ENCODE measurements around the gene HMGA1. TPM values are rescaled to one million over a fixed set of nuclear protein-coding genes. Genes with fewer than 3 reads are reported as not detected.

HMGA1 gene, protein sequence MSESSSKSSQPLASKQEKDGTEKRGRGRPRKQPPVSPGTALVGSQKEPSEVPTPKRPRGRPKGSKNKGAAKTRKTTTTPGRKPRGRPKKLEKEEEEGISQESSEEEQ
- 62.1 and 91.4 TPM in 2 replicates for total RNA-seq

DNA sequence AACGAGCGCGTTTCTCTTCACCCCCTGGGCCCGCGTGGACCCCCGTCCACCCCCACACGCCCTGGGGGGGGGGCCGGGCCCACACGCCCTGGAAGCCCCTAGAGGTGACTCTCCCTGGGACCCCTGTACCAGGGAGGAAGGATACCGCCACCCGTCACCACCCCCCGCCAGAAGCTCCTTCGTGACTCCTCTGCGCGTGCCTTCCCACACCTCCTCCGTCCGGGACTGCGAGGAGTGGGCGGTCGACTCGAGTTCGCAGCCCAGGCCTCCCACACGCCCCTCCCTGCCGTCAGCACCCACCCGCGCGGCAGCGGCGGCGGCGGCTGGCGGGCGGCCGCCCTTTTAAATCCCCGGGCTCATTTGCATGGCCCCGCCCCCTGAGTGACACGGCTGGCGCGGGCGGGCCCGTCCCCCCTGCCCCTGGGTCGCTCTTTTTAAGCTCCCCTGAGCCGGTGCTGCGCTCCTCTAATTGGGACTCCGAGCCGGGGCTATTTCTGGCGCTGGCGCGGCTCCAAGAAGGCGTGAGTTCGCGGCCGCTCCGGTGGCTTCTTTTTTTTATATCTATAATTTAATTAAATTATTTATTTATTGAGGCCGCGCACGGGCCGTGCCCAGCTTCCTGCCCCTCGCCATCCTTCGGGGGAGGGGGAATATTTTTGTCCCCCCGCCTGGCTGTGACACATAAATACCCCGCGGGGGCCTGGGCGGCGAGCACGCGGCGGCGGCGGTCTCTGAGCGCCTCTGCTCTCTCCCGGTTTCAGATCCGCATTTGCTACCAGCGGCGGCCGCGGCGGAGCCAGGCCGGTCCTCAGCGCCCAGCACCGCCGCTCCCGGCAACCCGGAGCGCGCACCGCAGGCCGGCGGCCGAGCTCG lies at the start of gene HMGA1:
Gene HMGA1 (plus strand): TSS at position 431 of the 873 bp plus-strand sequence. CDS start 3,908 bp downstream, outside the sequence.
- FAIRE-seq (no peak), DNase-seq (ENCODE audit: low read depth) (peak; percentile 63)
- H3K4me3 ChIP-seq (ENCODE audit: low read depth, low read length): peak within 1 kb of the TSS; percentile 85
- TF ChIP-seq, protein P1, sequence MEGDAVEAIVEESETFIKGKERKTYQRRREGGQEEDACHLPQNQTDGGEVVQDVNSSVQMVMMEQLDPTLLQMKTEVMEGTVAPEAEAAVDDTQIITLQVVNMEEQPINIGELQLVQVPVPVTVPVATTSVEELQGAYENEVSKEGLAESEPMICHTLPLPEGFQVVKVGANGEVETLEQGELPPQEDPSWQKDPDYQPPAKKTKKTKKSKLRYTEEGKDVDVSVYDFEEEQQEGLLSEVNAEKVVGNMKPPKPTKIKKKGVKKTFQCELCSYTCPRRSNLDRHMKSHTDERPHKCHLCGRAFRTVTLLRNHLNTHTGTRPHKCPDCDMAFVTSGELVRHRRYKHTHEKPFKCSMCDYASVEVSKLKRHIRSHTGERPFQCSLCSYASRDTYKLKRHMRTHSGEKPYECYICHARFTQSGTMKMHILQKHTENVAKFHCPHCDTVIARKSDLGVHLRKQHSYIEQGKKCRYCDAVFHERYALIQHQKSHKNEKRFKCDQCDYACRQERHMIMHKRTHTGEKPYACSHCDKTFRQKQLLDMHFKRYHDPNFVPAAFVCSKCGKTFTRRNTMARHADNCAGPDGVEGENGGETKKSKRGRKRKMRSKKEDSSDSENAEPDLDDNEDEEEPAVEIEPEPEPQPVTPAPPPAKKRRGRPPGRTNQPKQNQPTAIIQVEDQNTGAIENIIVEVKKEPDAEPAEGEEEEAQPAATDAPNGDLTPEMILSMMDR (IDR thresholded peaks at IDR 0.05; ENCODE audit: insufficient read depth, low read length, severe bottlenecking): no peak
- H3K36me3 ChIP-seq (ENCODE audit: control insufficient read depth, insufficient read depth, low read length): peaks cover 4% of the 10 kb centered on the region
- no peaks in the 10 kb centered on the region for H3K27me3 ChIP-seq (ENCODE audit: control insufficient read depth, insufficient read depth, low read length)

DNA sequence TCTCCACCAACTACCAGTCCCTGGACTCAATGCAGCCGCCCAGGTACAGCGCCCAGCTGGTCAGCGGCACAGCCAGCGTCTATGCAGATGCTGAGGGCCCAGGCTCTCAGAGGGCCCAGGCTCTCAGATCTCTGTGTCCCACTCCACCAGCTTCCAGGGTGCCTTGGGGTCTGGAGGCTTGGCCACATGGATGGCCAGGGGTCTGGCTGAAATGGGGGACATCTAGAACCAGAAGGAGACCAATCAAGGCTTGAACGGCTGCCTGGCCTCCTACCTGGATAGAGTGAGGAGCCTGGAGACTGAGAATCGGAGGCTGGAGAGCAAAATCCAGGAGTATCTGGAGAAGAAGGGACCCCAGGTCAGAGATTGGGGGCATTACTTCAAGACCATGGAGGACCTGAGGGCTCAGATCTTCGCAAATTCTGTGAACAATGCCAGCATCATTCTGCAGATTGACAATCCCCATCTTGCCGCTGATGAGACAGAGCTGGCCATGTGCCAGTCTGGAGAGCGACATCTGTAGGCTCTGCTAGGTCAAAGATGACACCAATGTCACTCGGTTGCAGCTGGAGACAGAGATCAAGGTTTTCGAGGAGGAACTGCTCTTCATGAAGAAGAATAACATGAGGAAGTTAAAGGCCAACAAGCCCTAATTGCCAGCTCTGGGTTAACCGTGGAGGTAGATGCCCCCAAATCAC lies 46.7 kb upstream of the HMGA1 start:
- H3K4me3 ChIP-seq (ENCODE audit: low read depth, low read length): no peak overlapping the region
- no peak for FAIRE-seq

DNA sequence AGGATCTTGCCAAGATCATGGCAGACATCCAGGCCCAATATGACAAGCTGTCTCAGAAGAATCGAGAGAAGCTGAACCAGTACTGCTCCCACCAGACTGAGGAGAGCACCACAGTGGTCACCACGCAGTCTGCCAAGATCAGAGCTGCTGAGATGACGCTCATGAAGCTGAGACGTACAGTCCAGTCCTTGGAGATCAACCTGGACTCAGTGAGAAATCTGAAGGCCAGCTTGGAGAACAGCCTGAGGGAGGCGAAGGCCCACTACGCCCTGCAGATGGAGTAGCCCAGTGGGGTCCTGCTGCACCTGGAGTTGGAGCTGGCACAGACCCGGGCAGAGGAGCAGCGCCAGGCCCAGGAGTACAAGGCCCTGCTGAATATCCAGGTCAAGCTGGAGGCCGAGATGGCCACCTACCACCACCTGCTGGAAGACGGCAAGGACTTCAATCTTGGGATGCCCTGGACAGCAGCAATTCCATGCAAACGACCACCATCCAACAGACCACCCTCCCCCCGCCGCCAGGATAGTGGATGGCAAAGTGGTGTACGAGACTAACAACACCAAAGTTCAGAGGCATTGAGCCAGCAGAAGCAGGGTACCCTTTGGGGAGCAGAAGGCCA lies 46.1 kb upstream of the HMGA1 start:
- Histone ChIP-seq H3K27me3 (ENCODE audit: control insufficient read depth, insufficient read depth, low read length) (no peaks in the 10 kb centered on the region), H3K36me3 (ENCODE audit: control insufficient read depth, insufficient read depth, low read length) (no peaks in the 10 kb centered on the region), H3K4me3 (ENCODE audit: low read depth, low read length) (no peak overlapping the region)
- FAIRE-seq (no peak), DNase-seq (ENCODE audit: low read depth) (no peak)
- TF ChIP-seq, protein P1 (IDR thresholded peaks at IDR 0.05; ENCODE audit: insufficient read depth, low read length, severe bottlenecking): peak; percentile 23

More for the DNA sequence above, 46.7 kb upstream of the HMGA1 start:
- DNase-seq (ENCODE audit: low read depth): no peak
- Histone ChIP-seq H3K36me3 (ENCODE audit: control insufficient read depth, insufficient read depth, low read length) (no peaks in the 10 kb centered on the region), H3K27me3 (ENCODE audit: control insufficient read depth, insufficient read depth, low read length) (no peaks in the 10 kb centered on the region)
- TF ChIP-seq, protein P1 (IDR thresholded peaks at IDR 0.05; ENCODE audit: insufficient read depth, low read length, severe bottlenecking): no peak

DNA sequence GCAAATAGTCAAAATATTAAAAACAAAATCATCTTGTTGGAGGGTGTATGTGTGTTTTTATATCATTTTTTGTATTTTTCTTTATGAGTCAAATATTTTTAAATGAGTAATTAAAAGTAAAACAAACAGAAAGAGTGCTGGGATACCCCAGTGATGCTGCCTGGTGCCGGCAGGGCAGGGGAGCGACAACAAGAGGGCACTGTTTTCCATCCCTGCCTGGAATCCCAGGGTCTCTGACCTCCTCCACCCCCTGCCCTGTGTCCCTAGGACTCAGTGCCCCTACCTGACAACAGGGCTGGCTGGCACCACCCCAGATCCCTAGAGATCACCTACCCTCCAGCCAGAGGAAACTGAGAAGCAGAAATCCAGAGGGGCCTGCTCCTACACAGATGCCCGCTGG lies 41.9 kb upstream of the HMGA1 start:
- Histone ChIP-seq H3K4me3 (ENCODE audit: low read depth, low read length) (no peak overlapping the region), H3K36me3 (ENCODE audit: control insufficient read depth, insufficient read depth, low read length) (no peaks in the 10 kb centered on the region), H3K27me3 (ENCODE audit: control insufficient read depth, insufficient read depth, low read length) (peaks cover 2% of the 10 kb centered on the region)
- FAIRE-seq (no peak), DNase-seq (ENCODE audit: low read depth) (no peak)
- TF ChIP-seq, protein P1 (IDR thresholded peaks at IDR 0.05; ENCODE audit: insufficient read depth, low read length, severe bottlenecking): no peak

DNA sequence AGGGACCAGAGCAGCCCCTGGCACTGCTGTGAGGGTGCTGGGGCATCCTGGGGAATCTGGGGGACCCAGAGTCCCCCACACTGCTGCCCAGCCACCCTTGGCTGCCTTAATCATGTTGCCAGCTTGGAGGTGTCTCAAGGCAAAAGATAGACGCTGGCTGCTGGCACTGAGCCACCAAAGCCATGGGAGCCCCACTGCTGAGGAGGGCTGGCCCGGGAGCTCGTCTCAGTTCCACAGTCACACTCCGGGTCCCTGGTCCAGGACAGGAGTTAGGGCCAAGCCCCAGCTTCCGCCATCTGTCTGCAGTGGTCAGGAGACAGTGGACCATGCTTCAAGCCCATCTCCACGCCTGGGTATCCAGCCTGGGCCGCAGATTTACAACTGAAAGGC lies 41.0 kb upstream of the HMGA1 start:
- Histone ChIP-seq H3K27me3 (ENCODE audit: control insufficient read depth, insufficient read depth, low read length) (peaks cover 2% of the 10 kb centered on the region), H3K4me3 (ENCODE audit: low read depth, low read length) (no peak overlapping the region), H3K36me3 (ENCODE audit: control insufficient read depth, insufficient read depth, low read length) (no peaks in the 10 kb centered on the region)
- FAIRE-seq: no peak
- no peak for DNase-seq (ENCODE audit: low read depth)
- TF ChIP-seq, protein P1 (IDR thresholded peaks at IDR 0.05; ENCODE audit: insufficient read depth, low read length, severe bottlenecking): no peak
